Measurements from ENCODE around the gene DBP.
"Not testable (repeated sequence)": the region's sequence is repeated elsewhere in the genome, so short reads cannot be mapped to it uniquely, and the experiment has no call there.

The DBP gene

DNA sequence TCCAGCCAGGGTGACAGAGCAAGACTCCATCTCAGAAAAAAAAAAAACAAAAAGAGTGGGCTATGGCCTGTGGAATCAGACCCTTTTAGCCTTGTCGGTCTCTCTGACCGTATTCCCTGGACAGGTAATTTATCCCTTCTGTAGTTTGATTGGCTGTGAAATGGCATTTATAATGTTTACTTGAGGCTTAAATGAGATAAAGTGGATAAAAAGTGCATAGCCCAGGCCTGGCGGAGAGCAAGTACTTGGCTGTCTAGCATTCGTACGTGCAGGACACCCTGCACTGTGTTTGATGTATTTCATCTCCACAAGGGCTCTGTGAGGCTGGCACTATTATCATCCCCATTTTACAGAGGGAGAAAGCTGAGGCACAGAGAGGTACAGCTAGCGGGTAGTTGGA lies 28.6 kb upstream of the DBP start:
- no peak for DNase-seq

GRCh38 chr19:48664476-48664875 lies 27.3 kb upstream of the DBP start:
- DNase-seq: no peak

GRCh38 chr19:48663667-48664066 lies 26.5 kb upstream of the DBP start:
- no peak for DNase-seq

DNA sequence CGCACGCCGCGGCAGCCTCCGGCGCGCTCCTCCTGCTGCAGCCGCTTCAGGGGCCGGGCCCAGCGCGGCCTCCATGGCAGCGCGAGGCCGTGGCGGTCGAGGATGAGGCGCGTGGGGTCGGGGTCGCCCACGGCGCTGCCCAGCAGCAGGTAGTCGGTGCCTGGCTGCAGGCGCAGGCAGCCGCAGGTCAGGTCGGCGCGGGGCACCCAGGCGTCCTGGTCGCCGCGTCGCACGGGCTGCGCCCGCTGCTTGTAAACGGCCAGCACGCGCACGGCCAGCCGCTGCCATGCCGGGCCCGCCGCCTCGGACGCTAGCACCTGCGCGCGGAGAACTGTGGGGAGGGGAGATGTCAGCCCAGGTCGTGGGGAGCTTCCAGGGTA lies 24.5 kb upstream of the DBP start:
- no peak for DNase-seq

GRCh38 chr19:48660852-48661710 lies 23.9 kb upstream of the DBP start:
- DNase-seq: peak; percentile 40

DNA sequence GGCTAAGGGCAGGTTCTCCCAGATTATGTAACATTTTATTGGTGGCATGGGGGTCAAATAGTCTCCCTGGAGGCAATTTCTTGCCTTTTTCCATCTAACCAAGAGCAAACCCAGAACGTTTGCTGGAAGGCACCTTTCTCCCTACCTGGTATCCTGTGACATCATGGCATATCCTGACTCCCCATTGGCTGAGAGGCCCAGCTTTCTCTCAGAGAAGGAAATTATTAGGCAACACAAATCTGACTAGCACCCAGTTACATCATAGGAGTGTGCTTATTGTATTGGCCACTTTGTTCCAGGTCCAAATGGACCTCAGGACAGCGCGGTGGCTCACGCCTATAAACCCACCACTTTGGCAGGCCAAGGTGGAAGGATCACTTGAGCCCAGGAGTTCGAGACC lies 22.6 kb upstream of the DBP start:
- DNase-seq: no peak

GRCh38 chr19:48658483-48658882 lies 21.3 kb upstream of the DBP start:
- DNase-seq: no peak

DNA sequence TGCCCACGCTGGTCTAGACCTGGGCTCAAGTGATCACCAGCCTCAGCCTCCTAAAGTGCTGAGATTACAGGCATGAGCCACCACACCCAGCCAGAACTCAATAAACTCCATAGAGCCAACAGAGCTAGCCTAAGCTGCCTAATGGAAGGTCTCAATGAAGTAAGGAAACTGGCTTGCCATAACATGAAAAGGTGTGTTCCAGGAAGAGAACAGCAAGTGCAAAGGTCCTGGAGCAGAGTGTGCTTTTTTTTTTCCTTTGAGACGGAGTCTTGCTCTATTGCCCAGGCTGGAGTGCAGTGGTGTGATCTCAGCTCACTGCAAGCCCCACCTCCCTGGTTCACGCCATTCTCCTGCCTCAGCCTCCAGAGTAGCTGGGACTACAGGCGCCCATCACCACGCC lies 20.6 kb upstream of the DBP start:
- not testable (repeated sequence) for DNase-seq

GRCh38 chr19:48656840-48657474 lies 19.8 kb upstream of the DBP start:
- no peak for DNase-seq

DNA sequence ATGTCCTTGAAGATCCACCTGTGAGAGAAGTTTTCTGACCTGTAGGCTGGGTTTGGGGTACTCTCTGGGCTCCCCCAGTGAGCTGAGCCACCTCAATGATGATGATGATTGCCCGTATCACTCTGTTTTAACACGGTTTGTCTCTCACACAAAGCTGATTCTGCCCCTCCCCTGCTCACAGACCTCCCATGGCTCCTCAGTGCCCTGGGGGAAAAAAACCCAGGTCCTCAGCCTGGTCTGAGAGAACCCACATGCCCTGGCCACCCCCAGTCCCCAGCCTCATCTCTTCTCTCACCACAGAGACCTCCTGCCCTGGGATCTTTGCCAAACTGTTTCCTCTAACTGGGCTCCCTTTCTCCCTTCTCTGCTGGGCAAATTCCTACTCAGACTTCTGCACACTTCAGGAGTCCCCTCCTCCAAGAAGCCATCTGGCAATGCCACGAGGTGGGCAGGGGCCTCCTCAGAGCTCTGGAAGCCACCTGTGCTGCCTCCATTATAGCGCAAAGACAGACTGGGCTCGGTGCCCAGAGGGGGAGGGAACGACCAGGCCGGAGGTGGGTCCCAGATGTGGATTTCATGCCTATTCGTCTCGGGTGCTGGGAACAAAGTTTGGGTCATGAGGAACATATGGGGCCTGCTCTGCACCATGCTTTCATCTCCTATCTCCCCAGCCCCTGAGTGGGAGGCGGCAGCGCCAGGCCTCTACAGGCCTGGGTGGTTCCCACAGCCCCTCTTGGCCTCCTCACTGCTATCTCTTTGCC lies 17.3 kb upstream of the DBP start:
- DNase-seq: peak; percentile 64

GRCh38 chr19:48651683-48652048 lies 14.5 kb upstream of the DBP start:
- DNase-seq: no peak

DNA sequence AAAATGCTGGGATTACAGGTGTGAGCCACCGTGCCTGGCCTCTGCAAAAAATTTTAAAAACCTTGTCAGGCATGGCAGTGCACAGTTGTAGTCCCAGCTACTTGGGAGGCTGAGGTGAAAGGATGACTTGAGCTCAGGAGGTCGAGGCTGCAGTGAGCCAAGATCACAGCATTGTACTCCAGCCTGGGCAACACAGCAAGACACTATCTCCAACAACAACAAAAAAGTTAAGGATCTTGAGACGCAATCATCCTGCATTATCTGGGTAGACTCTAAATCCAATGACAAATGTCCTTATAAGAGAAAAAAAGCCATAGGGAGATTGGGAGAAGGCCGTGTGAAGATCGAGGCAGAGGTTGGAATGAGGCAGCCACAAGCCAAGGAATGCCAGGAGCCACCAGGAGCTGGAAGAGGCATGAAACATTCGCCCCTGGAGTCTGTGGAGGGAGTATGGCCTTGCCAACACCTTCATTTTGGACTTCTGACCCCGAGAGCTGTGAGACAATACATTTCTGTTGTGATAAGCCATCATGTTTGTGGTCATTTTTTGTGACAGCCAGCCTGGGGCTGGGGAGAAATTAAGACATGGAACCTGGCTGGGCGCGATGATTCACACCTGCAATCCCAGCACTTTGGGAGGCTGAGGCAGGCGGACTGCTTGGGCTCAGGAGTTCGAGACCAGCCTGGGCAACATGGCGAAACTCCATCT lies 13.9 kb upstream of the DBP start:
- no peak for DNase-seq

DNA sequence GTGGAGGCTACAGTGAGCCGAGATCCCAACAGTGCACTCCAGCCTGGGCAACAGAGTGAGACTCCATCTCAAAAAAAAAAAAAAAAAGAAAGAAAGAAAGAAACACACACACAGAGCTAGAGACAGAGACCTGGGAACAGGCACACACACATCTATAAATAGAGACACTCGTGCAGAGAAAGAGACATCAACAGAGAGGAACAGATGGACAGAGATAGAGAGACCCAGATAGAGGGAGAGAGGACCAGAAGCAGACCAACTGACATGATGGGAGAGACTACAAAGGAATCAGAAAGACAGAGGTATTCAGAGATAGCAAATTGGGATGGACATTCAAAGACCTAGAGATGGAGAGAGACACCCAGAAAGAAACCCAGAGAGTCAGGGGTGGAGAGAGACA lies 11.0 kb upstream of the DBP start:
- no peak for DNase-seq

DNA sequence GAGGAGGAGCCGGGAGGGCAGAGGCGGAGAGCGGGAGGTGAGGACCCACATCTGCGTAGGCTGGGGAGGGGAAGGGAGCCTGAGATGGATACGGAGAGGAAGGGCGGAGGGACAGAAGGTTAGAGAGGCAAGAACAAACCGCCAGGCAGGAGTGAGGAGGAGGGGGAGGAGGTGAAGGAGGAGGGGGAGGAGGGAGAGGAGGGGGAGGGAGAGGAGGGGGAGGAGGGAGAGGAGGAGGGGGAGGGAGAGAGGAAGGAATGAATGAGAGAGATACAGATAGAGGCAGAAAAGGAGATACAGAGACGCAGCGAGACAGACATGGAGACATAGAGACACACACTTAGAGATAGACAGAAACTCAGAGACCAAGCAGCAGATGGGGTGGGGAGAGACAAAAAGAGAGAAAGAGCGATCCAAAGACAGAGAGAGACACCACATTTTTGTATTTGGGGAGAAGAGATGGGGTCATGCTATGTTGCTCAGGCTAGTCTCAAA lies 9.6 kb upstream of the DBP start:
- DNase-seq: no peak

DNA sequence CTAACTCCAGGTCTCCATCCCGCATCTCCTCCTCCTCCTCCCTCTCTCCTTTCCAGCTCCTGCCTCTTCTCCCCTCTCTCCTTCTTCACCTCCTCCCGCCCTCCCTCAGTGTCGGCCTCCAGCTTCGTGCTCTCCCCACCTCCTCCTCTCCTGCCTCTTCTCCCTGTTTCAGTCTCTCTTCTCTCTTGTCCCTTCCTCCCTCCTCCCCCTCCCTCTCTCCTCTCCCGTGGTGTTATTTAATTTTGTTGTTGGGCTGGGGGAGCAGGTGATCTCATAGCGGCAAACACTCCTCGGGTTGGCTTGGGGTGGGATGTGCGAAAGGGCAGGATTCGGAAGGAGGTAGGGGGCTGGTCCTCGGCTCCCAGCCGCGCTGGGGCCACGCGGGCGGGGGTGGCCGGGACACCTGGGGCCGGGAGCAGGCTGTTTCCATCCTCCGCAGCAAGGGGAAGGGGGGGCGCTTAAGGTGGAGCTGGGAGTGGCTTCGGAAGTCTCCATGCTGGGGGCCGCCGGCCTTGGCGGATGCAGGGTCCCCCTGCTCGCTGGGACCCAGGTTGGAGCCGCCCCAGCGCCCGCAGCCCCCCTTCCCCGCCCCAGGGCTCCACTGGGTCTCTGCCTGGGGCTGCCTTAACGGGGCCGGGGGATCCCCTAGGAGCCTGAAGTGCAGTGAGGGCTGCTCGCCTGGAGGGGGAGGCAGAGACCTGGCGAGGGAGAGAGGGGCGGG lies 9.0 kb upstream of the DBP start, which contains the start of gene CA11:
TSS of gene CA11 (minus strand) at position 187 of the 721 bp plus-strand sequence. CDS start 555 bp downstream, outside the sequence.
- DNase-seq: peak; percentile 84

GRCh38 chr19:48645620-48646000 lies 8.4 kb upstream of the DBP start:
- DNase-seq: no peak

- peak; percentile 63 for DNase-seq
These were observed 7.8 kb upstream of the DBP start for GRCh38 chr19:48644839-48645619.

- DNase-seq: no peak
These were observed 7.2 kb upstream of the DBP start for GRCh38 chr19:48644355-48644754.

DNA sequence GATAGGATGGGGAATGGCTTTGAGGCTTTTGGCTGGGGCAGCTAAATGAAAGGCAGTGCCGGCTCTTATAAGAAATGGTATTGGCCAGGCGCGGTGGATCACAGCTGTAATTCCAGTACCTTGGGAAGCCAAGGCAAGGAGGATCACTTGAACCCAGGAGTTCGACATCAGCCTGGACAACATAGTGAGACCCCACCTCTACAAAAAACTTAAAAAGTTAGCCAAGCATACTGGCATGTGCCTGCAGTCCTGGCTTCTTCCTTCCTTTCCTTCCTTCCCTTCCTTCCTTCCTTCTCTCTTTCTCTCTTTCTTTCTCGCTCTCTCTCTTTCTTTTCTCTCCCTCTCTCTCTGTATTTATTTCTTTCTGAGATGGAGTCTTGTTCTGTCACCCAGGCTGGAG lies 5.7 kb upstream of the DBP start:
- no peak for DNase-seq

GRCh38 chr19:48641850-48642249 lies 4.7 kb upstream of the DBP start:
- no peak for DNase-seq
